Activated T-helper 2 cell treated with anti-CD3 and anti-CD28 coated beads, Interferon-gamma antibody, Interleukin-2, Interleukin-4, amounts not matched to agents 10 μg/mL and 5 μg/mL and 100 μg/mL, durations not matched to agents 14 hours and 24 hours and 36 hours (primary cell): ENCODE results near the gene CACNA1E. TPM values are rescaled to one million over a fixed set of nuclear protein-coding genes. Genes with fewer than 3 reads are reported as not detected.

Source experiments
- DNase-seq: peaks from one replicate; pipeline ENCODE4 v3.0.0; 2021; ENCODE audit warnings: low spot score
- H3K27ac Mint-ChIP-seq: one replicate; pipeline ENCODE4 v1.8.0; 2021; ENCODE audit warnings: mixed read lengths
- H3K27me3 Mint-ChIP-seq: one replicate; pipeline ENCODE4 v1.8.0; 2021; ENCODE audit warnings: low read depth, mixed read lengths
- H3K36me3 Mint-ChIP-seq: one replicate; pipeline ENCODE4 v1.8.0; 2021; ENCODE audit warnings: low read depth, mixed read lengths
- H3K4me1 Mint-ChIP-seq: one replicate; pipeline ENCODE4 v1.8.0; 2021; ENCODE audit warnings: low read depth, mixed read lengths
- H3K4me3 Mint-ChIP-seq: one replicate; pipeline ENCODE4 v1.8.0; 2021; ENCODE audit warnings: low read depth, mild to moderate bottlenecking, moderate library complexity, mixed read lengths
- H3K9me3 Mint-ChIP-seq: one replicate; pipeline ENCODE4 v1.8.0; 2021; ENCODE audit warnings: mixed read lengths
- intact Hi-C: fragments of 100-400 bp; cut with micrococcal nuclease; formaldehyde crosslinking; loops from one replicate; pipeline ENCODE4 v1.15.1; 2023
- total RNA-seq: library from RNA; stranded (reverse); gene quantifications from 2 replicates; pipeline ENCODE4 v1.2.3, GENCODE V29; 2022

Gene CACNA1E
- total RNA-seq, 1 donor from 2014 or later: not detected

DNA sequence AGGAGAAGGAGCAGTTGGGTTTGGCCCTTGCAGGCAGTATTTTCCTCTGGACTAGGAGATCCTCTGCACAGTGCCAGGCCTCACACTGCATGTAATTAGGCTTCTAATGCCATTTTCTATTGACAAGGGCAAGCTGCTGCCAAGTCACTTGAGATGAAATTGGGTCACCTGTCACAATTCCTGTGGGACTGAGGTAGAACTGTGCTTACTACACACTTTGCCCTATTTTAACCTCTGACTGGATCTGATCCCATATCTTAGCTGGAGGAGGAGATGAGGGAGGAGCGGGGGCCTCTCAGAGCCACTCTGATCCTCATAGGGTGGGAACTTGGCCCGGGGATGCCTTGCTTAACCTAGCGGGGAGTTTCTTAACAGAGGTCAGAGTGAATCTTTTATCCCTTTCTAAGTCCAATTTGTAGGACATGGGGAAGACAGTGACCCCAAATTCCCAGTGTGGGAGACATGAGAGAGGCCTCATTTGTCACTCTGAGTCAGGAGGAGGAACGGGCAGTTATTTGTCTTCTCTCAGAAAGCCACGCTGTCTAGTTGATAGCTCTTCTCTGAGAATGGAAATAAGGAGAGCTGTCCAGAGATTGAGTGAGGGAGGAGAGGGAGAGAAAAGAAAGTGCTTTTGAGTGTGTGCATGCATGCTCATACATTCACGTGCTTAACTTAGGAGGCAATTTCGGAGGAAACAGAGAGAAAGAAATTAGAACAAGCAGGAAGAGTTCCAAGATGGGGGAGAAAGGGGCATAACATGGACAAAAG is 121.3 kb downstream of the CACNA1E start:
- Mint-ChIP-seq H3K27ac (no peak overlapping the region), H3K27me3 (no peaks in the 10 kb centered on the region), H3K4me3 (no peak overlapping the region), H3K4me1 (no peaks in the 10 kb centered on the region), H3K9me3 (no peaks in the 10 kb centered on the region), H3K36me3 (no peaks in the 10 kb centered on the region)
- DNase-seq: no peak
- intact Hi-C loops: no loop called here

- intact Hi-C loops: no loop called here
- Mint-ChIP-seq H3K27ac (no peak overlapping the region), H3K4me3 (no peak overlapping the region), H3K9me3 (no peaks in the 10 kb centered on the region), H3K27me3 (no peaks in the 10 kb centered on the region), H3K4me1 (no peaks in the 10 kb centered on the region), H3K36me3 (no peaks in the 10 kb centered on the region)
- no peak for DNase-seq
Measured at GRCh38 chr1:181607524-181607923, 124.2 kb downstream of the CACNA1E start.

DNA sequence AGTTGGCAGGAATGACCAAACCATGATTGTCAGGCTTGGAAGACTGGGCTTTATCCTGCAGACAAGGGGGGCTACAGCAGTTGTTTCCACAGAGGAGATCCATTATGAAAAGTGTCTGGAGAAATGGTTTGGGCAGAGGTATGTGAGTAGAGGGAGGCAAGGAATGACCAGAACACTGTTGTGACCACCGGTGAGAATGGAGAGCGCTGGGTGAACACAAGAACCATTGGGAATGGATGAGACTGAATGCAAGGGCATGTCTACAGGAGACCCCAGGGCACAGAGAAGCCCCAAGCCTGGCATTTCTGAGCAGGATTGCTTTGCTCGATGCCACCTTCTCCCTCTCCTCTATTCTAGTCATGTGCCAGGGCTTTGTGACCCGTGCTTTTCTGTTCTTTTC is 125.1 kb downstream of the CACNA1E start:
- no peak overlapping the region for H3K27ac Mint-ChIP-seq
- H3K4me1 Mint-ChIP-seq: no peaks in the 10 kb centered on the region
- no peak overlapping the region for H3K4me3 Mint-ChIP-seq
- H3K9me3 Mint-ChIP-seq: no peaks in the 10 kb centered on the region
- no peak for DNase-seq
- H3K27me3 Mint-ChIP-seq: no peaks in the 10 kb centered on the region
- no peaks in the 10 kb centered on the region for H3K36me3 Mint-ChIP-seq
- intact Hi-C loops: no loop called here

DNA sequence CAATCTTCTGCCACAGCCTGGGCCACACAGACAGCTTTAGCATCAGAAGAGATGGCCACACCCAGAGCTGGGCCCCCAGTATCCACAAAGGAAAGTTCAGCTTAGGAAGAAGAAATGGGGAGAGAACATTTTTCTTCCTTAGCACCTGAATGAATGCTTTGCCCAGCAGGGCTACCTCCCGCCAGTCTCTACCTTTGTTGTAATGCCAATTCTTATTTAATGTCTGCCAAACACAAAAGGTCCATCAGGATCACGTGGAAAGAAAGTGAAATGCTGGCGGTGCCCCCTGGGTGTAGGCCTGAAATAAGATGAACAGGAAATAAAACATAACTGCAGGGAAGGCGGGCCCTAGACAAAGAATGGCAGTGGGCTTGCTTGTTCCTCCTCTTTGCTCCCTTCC is 125.6 kb downstream of the CACNA1E start:
- no peak for DNase-seq
- Mint-ChIP-seq H3K4me3 (no peak overlapping the region), H3K36me3 (no peaks in the 10 kb centered on the region), H3K9me3 (no peaks in the 10 kb centered on the region), H3K27me3 (no peaks in the 10 kb centered on the region), H3K4me1 (no peaks in the 10 kb centered on the region), H3K27ac (no peak overlapping the region)
- intact Hi-C loops: no loop called here

DNA sequence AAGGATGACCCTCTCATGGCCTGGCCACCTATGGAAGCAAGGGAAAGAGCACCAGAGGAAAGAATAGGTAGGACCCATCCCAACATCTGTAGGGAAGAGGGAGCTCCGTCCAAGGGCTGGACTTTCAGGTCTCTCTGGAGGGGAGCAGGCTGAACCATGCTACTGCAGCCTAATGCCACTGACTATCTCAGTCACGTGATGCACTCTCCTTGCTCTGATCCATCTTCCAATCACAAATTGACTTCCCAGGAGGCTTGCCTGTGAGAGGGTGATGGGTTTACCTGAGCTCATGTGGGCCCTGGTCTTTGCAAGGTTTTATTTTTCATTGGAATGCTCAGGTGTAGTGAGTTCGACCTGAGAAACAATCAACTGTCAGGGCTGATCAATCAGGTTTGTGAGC is 128.8 kb downstream of the CACNA1E start:
- no peaks in the 10 kb centered on the region for H3K9me3 Mint-ChIP-seq
- H3K27ac Mint-ChIP-seq: no peak overlapping the region
- DNase-seq: no peak
- no peaks in the 10 kb centered on the region for H3K27me3 Mint-ChIP-seq
- no peaks in the 10 kb centered on the region for H3K36me3 Mint-ChIP-seq
- no peaks in the 10 kb centered on the region for H3K4me1 Mint-ChIP-seq
- intact Hi-C loops: no loop called here
- H3K4me3 Mint-ChIP-seq: no peak overlapping the region

- Mint-ChIP-seq H3K4me3 (no peak overlapping the region), H3K27me3 (no peaks in the 10 kb centered on the region), H3K27ac (no peak overlapping the region), H3K36me3 (no peaks in the 10 kb centered on the region), H3K4me1 (no peaks in the 10 kb centered on the region), H3K9me3 (no peaks in the 10 kb centered on the region)
- intact Hi-C loops: no loop called here
- no peak for DNase-seq
Measured at GRCh38 chr1:181618559-181618958, 135.2 kb downstream of the CACNA1E start.

DNA sequence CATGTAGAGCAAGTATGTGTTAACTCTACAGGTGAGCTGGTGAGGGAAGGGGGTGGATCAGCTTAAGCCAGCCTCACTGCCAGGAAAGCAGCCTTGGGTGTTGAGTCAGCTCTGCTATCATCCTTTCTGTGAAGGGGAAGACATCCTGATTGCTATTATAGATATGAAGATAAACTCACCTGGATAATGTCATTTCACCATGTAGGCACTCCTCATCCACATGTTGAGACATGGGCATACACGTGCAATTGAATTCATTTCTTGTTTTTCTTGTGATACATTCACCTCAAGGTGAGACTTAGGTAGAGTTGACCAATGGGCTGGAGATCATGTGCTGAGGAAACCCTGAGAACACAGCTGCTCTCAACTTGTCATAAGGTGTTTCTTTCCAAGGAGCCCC is 136.9 kb downstream of the CACNA1E start:
- intact Hi-C loops: no loop called here
- Mint-ChIP-seq H3K4me1 (no peaks in the 10 kb centered on the region), H3K36me3 (no peaks in the 10 kb centered on the region), H3K9me3 (no peaks in the 10 kb centered on the region), H3K27ac (no peak overlapping the region), H3K4me3 (no peak overlapping the region), H3K27me3 (no peaks in the 10 kb centered on the region)
- no peak for DNase-seq

DNA sequence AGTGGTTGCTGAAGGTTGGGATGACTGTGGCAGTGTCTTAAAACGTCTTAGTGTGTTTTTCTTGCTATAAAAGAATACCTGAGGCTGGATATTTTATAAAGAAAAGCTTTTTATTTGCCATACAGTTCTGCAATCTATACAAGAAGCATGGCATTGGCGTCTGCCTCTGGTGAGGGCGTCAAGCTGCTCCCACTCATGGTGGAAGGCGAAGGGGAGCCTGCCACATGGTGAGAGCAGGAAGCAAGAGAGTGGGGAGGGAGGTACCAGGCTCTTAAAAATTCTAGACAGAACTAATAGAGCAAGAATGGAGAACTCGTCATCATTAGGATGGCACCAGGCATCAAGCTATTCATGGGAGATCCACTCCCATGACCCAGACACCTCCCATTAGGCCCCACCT is 140.5 kb downstream of the CACNA1E start:
- intact Hi-C loops: no loop called here
- H3K36me3 Mint-ChIP-seq: no peaks in the 10 kb centered on the region
- DNase-seq: no peak

GRCh38 chr1:181626279-181626938 is 143.1 kb downstream of the CACNA1E start:
- Mint-ChIP-seq H3K4me1 (no peaks in the 10 kb centered on the region), H3K27me3 (peaks cover 3% of the 10 kb centered on the region)

More for the DNA sequence above, 140.5 kb downstream of the CACNA1E start:
- no peak overlapping the region for H3K27ac Mint-ChIP-seq
- H3K4me1 Mint-ChIP-seq: no peaks in the 10 kb centered on the region
- peaks cover under 1% of the 10 kb centered on the region for H3K27me3 Mint-ChIP-seq
- no peaks in the 10 kb centered on the region for H3K9me3 Mint-ChIP-seq
- H3K4me3 Mint-ChIP-seq: no peak overlapping the region

GRCh38 chr1:181630398-181630797 is 147.1 kb downstream of the CACNA1E start:
- H3K36me3 Mint-ChIP-seq: no peaks in the 10 kb centered on the region
- no peak for DNase-seq
- H3K27me3 Mint-ChIP-seq: peaks cover 3% of the 10 kb centered on the region
- no peaks in the 10 kb centered on the region for H3K9me3 Mint-ChIP-seq
- no peak overlapping the region for H3K27ac Mint-ChIP-seq
- intact Hi-C loops: no loop called here
- H3K4me1 Mint-ChIP-seq: no peaks in the 10 kb centered on the region
- no peak overlapping the region for H3K4me3 Mint-ChIP-seq

More at GRCh38 chr1:181626279-181626938, 143.1 kb downstream of the CACNA1E start:
- no peak for DNase-seq
- intact Hi-C loops: no loop called here
- no peaks in the 10 kb centered on the region for H3K36me3 Mint-ChIP-seq
- H3K9me3 Mint-ChIP-seq: no peaks in the 10 kb centered on the region
- no peak overlapping the region for H3K27ac Mint-ChIP-seq
- no peak overlapping the region for H3K4me3 Mint-ChIP-seq

DNA sequence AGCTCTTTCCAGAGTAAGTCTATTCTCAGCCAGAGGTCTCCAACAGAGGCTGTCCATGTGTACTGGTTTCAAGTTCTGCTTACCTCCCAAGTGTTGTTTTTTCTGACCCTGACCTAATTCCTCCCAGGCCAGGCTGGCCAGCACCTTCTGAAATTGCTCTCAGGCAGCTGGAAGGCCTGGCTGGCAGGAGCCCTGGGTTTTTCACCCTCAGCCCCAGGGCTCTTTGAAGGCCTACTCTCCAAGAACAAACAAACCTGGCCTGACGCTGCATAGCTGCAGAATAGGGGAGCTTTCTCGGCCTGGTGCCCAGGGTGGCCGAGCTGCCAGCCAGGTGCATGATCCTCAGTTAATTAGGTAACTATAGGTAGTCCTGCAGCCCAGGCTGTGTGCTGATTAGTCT is 147.5 kb downstream of the CACNA1E start:
- no peaks in the 10 kb centered on the region for H3K4me1 Mint-ChIP-seq
- intact Hi-C loops: no loop called here
- H3K4me3 Mint-ChIP-seq: no peak overlapping the region

GRCh38 chr1:181632492-181632891 is 149.2 kb downstream of the CACNA1E start:
- H3K36me3 Mint-ChIP-seq: no peaks in the 10 kb centered on the region
- no peak overlapping the region for H3K27ac Mint-ChIP-seq
- no peaks in the 10 kb centered on the region for H3K4me1 Mint-ChIP-seq
- no peaks in the 10 kb centered on the region for H3K9me3 Mint-ChIP-seq
- H3K27me3 Mint-ChIP-seq: peaks cover 3% of the 10 kb centered on the region
- DNase-seq: no peak
- intact Hi-C loops: no loop called here
- H3K4me3 Mint-ChIP-seq: no peak overlapping the region

More for the DNA sequence above, 147.5 kb downstream of the CACNA1E start:
- Mint-ChIP-seq H3K36me3 (no peaks in the 10 kb centered on the region), H3K9me3 (no peaks in the 10 kb centered on the region), H3K27me3 (peaks cover 3% of the 10 kb centered on the region), H3K27ac (no peak overlapping the region)
- DNase-seq: no peak

GRCh38 chr1:181632960-181633359 is 149.6 kb downstream of the CACNA1E start:
- Mint-ChIP-seq H3K27me3 (peaks cover 3% of the 10 kb centered on the region), H3K4me3 (no peak overlapping the region), H3K36me3 (no peaks in the 10 kb centered on the region), H3K4me1 (no peaks in the 10 kb centered on the region), H3K27ac (no peak overlapping the region), H3K9me3 (no peaks in the 10 kb centered on the region)
- DNase-seq: no peak
- intact Hi-C loops: no loop called here
